ENCODE measurements around the gene IPO4.

The IPO4 gene

DNA sequence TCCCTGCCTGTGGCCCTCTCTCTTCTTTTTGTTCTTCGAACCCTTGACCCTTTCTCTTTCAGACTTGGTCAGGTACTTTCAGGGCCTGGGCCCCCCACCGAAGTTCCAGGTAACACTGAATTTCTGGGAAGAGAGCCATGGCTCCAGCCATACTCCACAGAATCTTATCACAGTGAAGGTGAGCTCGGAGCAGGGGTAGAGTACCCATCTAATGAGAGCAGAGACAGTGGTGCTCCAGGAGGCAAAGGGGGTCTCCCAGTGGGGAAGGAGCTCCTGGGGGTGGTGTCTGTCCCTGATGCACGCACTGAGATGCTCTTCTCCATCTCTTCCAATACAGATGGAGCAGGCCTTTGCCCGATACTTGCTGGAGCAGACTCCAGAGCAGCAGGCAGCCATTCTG is 22.8 kb downstream of the IPO4 start:
- Mint-ChIP-seq H3K27me3 (peaks cover 5% of the 10 kb centered on the region), H3K4me1 (peaks cover 72% of the 10 kb centered on the region), H3K9me3 (no peaks in the 10 kb centered on the region), H3K27ac (no peak overlapping the region), H3K4me3 (no peak overlapping the region), H3K36me3 (peaks cover 79% of the 10 kb centered on the region)
- CTCF ChIA-PET, result interaction anchor here (1.3 kb wide), 1 partner anchor 15 kb away, joined by 3 read pairs; no protein-coding TSS in a partner anchor
- DNase-seq, result no peak

DNA sequence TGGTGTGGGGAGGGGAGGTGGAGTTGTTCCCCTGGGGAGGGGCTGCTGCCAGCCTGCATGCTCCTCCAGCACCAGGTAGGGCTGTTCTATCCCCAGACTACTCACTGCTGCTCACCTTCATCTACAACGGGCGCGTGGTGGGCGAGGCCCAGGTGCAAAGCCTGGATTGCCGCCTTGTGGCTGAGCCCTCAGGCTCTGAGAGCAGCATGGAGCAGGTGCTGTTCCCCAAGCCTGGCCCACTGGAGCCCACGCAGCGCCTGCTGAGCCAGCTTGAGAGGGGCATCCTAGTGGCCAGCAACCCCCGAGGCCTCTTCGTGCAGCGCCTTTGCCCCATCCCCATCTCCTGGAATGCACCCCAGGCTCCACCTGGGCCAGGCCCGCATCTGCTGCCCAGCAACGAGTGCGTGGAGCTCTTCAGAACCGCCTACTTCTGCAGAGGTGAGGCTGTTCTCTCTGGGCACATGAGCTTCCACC is 24.1 kb downstream of the IPO4 start:
- Mint-ChIP-seq H3K4me1 (peaks cover 76% of the 10 kb centered on the region), H3K27ac (peak overlapping the region; percentile 70), H3K36me3 (peaks cover 81% of the 10 kb centered on the region), H3K9me3 (no peaks in the 10 kb centered on the region), H3K4me3 (peak overlapping the region; percentile 29), H3K27me3 (peaks cover 6% of the 10 kb centered on the region)
- no peak for DNase-seq
- CTCF ChIA-PET, result interaction anchor here (0.8 to 1.3 kb wide), 3 partner anchors 13 to 133 kb away, joined by 3 to 4 read pairs (median 3); no protein-coding TSS in a partner anchor

DNA sequence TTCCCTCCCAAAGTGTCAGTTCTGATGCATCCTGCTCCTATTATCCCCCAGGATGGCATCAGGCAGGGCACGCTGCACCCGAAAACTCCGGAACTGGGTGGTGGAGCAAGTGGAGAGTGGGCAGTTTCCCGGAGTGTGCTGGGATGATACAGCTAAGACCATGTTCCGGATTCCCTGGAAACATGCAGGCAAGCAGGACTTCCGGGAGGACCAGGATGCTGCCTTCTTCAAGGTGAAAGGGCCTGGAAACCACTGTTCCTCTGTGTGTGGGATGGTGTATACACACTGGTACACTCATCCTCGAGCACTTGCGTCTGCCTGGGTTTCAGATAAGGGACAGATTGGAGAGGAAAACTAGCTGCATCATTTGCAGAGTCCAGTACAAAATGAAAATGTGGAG is 26.5 kb downstream of the IPO4 start:
- Mint-ChIP-seq H3K4me3 (peak overlapping the region; percentile 97), H3K4me1 (peaks cover 67% of the 10 kb centered on the region), H3K27me3 (peaks cover 6% of the 10 kb centered on the region), H3K9me3 (no peaks in the 10 kb centered on the region), H3K27ac (peak overlapping the region; percentile 99), H3K36me3 (peaks cover 84% of the 10 kb centered on the region)
- CTCF ChIA-PET, result interaction anchor here (0.9 to 3.2 kb wide), 14 partner anchors 9 to 135 kb away, joined by 3 to 67 read pairs (median 6); partner anchors contain the start of genes DCAF11, EMC9, NRL and PSME1
- DNase-seq, result no peak

DNA sequence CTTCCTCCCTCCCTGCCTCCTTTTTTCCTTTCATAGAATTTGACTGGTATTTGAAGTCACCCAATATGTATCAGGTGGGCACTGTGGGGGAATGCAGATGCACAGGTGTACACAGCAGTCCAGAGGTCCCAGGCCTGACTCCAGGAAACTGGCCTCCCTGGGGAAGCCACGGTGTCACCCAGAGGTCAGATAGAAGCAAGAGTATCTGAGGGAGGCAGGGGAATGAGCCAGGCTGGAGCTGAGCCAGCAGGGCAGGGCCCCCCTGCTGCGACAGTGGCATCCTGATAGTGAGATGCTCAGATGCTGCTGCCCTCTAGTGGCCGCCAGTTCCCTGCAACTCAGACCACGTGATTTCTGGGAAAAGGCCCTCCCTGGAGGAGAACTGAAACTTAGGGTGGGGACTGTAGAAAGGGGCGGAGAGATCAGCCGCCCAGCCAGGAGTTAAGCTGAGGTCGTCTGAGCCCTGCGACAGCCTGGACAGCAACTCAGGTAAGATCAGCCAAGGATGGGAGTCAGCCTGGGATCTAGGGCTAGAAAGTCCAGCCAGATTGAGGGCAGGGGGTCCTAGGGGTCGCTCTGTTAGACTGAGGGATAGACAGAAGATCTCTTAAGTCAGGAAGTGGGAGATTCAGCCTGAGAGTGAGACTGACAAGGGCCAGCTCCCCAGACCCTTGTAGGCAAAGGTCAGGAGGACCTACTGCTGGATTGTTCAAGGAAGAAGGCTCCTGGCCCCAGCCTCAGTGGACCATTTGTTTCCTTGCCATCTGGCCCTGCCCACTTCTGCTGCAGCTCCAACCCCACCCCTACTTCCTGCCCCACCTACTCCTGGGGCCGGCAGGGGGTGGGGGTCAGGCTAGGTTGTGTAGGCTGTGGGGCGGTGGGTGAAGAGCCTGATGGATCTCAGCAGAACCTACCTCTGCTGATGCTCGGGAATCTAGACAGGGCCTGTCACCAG is 27.5 kb downstream of the IPO4 start, which contains the start of gene IRF9:
Gene IRF9, plus strand, starts transcription at position 416 of the 955 bp plus-strand sequence. CDS start 880 bp downstream, outside the sequence.
- Mint-ChIP-seq H3K9me3 (no peaks in the 10 kb centered on the region), H3K27ac (peak within 1 kb of the TSS; percentile 99), H3K27me3 (peaks cover 6% of the 10 kb centered on the region), H3K4me3 (peak within 1 kb of the TSS; percentile 97), H3K36me3 (peaks cover 80% of the 10 kb centered on the region), H3K4me1 (peaks cover 63% of the 10 kb centered on the region)
- CTCF ChIA-PET, result interaction anchor here (0.6 to 3.2 kb wide), 27 partner anchors 9 to 136 kb away, joined by 3 to 67 read pairs (median 6); partner anchors contain the start of genes CARMIL3, DCAF11, EMC9 and IPO4
- DNase-seq, result peak; percentile 98

DNA sequence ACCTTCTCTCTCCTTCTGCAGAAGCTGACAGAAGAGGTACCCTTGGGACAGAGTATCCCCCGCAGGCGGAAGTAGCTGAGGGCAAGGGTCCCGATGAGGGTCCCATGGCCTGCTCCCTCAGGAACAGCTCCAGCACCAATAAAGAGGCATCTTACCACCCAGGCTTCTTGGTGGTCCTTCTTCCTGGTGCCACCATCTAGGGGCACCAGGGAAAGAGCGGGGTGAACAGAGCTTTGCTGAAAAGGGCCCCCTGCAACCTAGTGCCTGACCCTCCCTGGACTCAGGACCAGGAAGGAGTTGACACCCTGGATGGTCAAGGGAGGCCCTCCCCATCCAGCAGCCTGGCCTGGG is 28.1 kb downstream of the IPO4 start:
- no peak for DNase-seq
- Mint-ChIP-seq H3K9me3 (no peaks in the 10 kb centered on the region), H3K4me1 (peaks cover 61% of the 10 kb centered on the region), H3K27ac (peak overlapping the region; percentile 99), H3K4me3 (no peak overlapping the region), H3K36me3 (peaks cover 81% of the 10 kb centered on the region), H3K27me3 (peaks cover 6% of the 10 kb centered on the region)
- CTCF ChIA-PET, result interaction anchor here (1.0 to 3.2 kb wide), 20 partner anchors 11 to 137 kb away, joined by 3 to 67 read pairs (median 6); partner anchors contain the start of genes DCAF11, EMC9, NRL and PSME1

DNA sequence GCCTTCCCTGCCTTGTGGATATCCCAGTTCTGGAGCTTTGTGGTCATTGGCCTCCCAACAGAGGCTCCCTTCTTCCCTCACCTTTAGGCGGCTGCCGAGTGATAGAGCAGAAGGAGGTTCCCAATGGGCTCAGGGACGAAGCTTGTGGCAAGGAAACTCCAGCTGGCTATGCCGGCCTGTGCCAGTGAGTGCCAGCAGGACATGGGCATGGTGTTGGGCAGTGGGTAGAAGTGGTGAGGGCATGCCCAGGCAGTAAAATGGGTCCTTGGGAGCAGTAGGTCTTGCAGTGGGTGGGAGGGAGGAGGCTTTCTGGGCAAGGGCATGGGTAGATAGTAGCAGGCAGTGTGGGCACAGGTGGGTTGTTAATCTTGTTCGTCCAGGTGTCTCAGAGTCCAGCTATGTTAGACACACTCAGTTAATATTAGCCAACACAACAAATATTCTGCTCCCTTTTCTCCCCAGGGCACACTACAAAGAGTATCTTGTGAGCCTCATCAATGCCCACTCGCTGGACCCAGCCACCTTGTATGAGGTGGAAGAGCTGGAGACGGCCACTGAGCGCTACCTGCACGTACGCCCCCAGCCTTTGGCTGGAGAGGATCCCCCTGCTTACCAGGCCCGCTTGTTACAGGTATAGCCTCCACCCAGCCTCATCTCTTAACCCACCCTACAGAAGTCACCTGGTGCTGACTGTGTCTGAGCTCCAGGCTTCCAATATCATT is 28.7 kb downstream of the IPO4 start:
- CTCF ChIA-PET, result interaction anchor here (1.0 to 3.2 kb wide), 14 partner anchors 11 to 137 kb away, joined by 3 to 67 read pairs (median 8); partner anchors contain the start of genes DCAF11, EMC9, NRL and PSME1
- Mint-ChIP-seq H3K4me1 (peaks cover 56% of the 10 kb centered on the region), H3K36me3 (peaks cover 81% of the 10 kb centered on the region), H3K27me3 (peaks cover 6% of the 10 kb centered on the region), H3K4me3 (no peak overlapping the region), H3K27ac (peak overlapping the region; percentile 99), H3K9me3 (no peaks in the 10 kb centered on the region)
- no peak for DNase-seq

DNA sequence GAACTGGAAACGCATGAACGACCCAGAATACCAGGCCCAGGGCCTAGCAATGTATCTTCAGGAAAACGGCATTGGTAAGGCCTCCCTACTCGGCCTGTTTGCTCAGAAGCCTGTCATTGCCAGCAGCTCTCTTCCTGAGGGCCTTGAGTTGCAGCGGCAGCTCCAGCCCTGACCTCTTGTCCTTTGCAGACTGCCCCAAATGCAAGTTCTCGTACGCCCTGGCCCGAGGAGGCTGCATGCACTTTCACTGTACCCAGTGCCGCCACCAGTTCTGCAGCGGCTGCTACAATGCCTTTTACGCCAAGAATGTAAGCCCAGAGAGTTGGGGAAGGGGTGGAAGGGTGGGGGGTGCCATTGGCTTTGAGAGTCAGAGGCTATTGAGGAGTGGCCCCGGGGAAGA is 31.3 kb downstream of the IPO4 start:
- no peak for DNase-seq
- H3K4me3 Mint-ChIP-seq, result no peak overlapping the region
- peak overlapping the region; percentile 61 for H3K27ac Mint-ChIP-seq
- H3K27me3 Mint-ChIP-seq, result peaks cover 6% of the 10 kb centered on the region
- H3K4me1 Mint-ChIP-seq, result peaks cover 39% of the 10 kb centered on the region
- peaks cover 68% of the 10 kb centered on the region for H3K36me3 Mint-ChIP-seq
- CTCF ChIA-PET, result interaction anchor here (0.7 to 1.4 kb wide), 2 partner anchors 10 to 99 kb away, joined by 3 read pairs; partner anchors contain the start of gene RNF31
- no peaks in the 10 kb centered on the region for H3K9me3 Mint-ChIP-seq

DNA sequence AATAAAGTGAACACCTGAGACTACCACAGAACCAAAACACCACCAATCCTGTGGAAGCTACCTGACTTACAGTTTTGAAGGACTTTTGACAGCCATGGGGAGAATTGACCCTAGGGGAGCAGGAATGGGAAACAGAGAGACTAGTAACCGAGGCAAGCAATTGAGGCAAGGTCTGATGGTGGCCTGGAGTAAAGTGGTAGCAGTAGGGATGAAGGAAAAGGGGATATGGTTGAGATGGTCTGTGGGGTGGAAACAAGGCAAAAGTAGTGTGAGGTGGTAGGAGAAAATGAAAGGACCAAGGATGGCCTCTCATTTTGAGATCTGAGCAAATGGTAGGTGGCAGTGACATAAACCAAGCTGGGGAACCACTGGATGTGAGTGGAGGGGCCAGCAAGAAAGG is 31.8 kb downstream of the IPO4 start:
- H3K27me3 Mint-ChIP-seq, result peaks cover 6% of the 10 kb centered on the region
- peaks cover 67% of the 10 kb centered on the region for H3K36me3 Mint-ChIP-seq
- no peaks in the 10 kb centered on the region for H3K9me3 Mint-ChIP-seq
- DNase-seq, result no peak
- H3K27ac Mint-ChIP-seq, result peak overlapping the region; percentile 61
- H3K4me1 Mint-ChIP-seq, result peaks cover 37% of the 10 kb centered on the region
- no peak overlapping the region for H3K4me3 Mint-ChIP-seq
- CTCF ChIA-PET, result interaction anchor here (0.7 kb wide), 1 partner anchor 9 kb away, joined by 3 read pairs; the partner anchor contains the start of gene RNF31

DNA sequence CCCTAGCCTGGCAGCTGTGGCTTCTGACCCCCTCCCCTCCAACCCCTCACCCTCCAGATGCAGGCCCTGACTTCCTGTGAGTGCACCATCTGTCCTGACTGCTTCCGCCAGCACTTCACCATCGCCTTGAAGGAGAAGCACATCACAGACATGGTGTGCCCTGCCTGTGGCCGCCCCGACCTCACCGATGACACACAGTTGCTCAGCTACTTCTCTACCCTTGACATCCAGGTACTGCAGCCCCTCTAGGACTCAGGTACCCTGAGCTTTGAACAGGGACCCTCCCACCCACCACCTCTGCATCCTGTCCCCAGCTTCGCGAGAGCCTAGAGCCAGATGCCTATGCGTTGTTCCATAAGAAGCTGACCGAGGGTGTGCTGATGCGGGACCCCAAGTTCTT is 33.5 kb downstream of the IPO4 start:
- Mint-ChIP-seq H3K4me1 (peaks cover 28% of the 10 kb centered on the region), H3K27me3 (no peaks in the 10 kb centered on the region), H3K4me3 (no peak overlapping the region), H3K9me3 (no peaks in the 10 kb centered on the region), H3K36me3 (peaks cover 62% of the 10 kb centered on the region), H3K27ac (peak overlapping the region; percentile 7)
- DNase-seq, result no peak
- CTCF ChIA-PET, result interaction anchor here (0.7 to 1.3 kb wide), 3 partner anchors 46 to 97 kb away, joined by 3 read pairs; partner anchors contain the start of gene MDP1

DNA sequence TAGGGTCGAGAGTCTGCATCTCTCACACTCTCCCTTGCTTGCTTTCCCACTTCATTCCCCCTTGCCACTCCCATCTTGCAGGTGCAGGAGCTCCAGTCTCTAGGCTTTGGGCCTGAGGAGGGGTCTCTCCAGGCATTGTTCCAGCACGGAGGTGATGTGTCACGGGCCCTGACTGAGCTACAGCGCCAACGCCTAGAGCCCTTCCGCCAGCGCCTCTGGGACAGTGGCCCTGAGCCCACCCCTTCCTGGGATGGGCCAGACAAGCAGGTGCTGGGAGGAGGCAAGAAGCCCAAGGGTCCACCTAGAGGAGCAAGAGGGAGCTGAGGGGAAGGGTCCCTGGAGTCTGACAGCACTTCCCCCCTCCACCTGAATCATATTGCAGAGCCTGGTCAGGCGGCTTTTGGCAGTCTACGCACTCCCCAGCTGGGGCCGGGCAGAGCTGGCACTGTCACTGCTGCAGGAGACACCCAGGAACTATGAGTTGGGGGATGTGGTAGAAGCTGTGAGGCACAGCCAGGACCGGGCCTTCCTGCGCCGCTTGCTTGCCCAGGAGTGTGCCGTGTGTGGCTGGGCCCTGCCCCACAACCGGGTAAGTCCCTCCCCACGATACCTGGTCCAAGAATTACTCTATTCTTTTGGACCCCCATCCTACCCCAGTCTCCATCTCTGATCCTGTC is 37.1 kb downstream of the IPO4 start:
- no peaks in the 10 kb centered on the region for H3K27me3 Mint-ChIP-seq
- no peak for DNase-seq
- peaks cover 40% of the 10 kb centered on the region for H3K4me1 Mint-ChIP-seq
- H3K36me3 Mint-ChIP-seq, result peaks cover 58% of the 10 kb centered on the region
- no peaks in the 10 kb centered on the region for H3K9me3 Mint-ChIP-seq
- no peak overlapping the region for H3K27ac Mint-ChIP-seq
- CTCF ChIA-PET, result interaction anchor here (0.9 to 8.0 kb wide), 2 partner anchors 9 to 14 kb away, joined by 3 to 67 read pairs; partner anchors contain the start of gene IRF9
- no peak overlapping the region for H3K4me3 Mint-ChIP-seq

DNA sequence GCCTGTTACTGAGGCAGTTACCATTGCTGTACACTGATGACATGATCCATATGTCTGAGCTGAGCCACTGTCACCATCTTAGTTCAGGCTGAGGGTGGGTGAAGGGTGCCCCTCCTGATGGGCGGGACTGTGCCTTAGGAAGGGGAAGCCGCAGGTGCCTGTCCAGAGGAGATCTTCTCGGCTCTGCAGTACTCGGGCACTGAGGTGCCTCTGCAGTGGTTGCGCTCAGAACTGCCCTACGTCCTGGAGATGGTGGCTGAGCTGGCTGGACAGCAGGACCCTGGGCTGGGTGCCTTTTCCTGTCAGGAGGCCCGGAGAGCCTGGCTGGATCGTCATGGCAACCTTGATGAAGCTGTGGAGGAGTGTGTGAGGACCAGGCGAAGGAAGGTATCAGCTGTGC is 37.6 kb downstream of the IPO4 start:
- Mint-ChIP-seq H3K9me3 (no peaks in the 10 kb centered on the region), H3K4me3 (no peak overlapping the region), H3K4me1 (peaks cover 40% of the 10 kb centered on the region), H3K27ac (no peak overlapping the region), H3K27me3 (no peaks in the 10 kb centered on the region), H3K36me3 (peaks cover 62% of the 10 kb centered on the region)
- DNase-seq, result no peak
- CTCF ChIA-PET, result interaction anchor here (0.6 to 8.0 kb wide), 4 partner anchors 10 to 93 kb away, joined by 3 to 67 read pairs (median 4); partner anchors contain the start of gene IRF9

DNA sequence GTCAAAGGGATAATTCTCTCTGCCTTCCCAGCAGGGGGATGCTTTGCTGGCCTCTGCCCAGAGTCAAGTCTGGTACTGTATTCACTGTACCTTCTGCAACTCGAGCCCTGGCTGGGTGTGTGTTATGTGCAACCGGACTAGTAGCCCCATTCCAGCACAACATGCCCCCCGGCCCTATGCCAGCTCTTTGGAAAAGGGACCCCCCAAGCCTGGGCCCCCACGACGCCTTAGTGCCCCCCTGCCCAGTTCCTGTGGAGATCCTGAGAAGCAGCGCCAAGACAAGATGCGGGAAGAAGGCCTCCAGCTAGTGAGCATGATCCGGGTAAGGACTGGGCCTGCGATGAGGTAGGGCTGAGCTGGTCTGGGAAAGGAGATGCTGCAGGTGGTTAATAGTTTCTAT is 38.0 kb downstream of the IPO4 start:
- no peak overlapping the region for H3K4me3 Mint-ChIP-seq
- H3K27me3 Mint-ChIP-seq, result no peaks in the 10 kb centered on the region
- H3K9me3 Mint-ChIP-seq, result no peaks in the 10 kb centered on the region
- DNase-seq, result no peak
- H3K27ac Mint-ChIP-seq, result peak overlapping the region; percentile 75
- peaks cover 41% of the 10 kb centered on the region for H3K4me1 Mint-ChIP-seq
- H3K36me3 Mint-ChIP-seq, result peaks cover 62% of the 10 kb centered on the region
- CTCF ChIA-PET, result interaction anchor here (0.6 to 8.0 kb wide), 4 partner anchors 10 to 92 kb away, joined by 3 to 67 read pairs (median 4); partner anchors contain the start of gene IRF9

DNA sequence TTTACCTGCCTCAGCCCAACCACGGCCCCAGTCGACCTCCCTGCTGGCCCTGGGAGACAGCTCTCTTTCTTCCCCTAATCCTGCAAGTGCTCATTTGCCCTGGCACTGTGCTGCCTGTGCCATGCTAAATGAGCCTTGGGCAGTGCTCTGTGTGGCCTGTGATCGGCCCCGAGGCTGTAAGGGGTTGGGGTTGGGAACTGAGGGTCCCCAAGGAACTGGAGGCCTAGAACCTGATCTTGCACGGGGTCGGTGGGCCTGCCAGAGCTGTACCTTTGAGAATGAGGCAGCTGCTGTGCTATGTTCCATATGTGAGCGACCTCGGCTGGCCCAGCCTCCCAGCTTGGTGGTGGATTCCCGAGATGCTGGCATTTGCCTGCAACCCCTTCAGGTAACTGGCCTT is 38.6 kb downstream of the IPO4 start:
- Mint-ChIP-seq H3K9me3 (no peaks in the 10 kb centered on the region), H3K27me3 (no peaks in the 10 kb centered on the region), H3K4me3 (no peak overlapping the region), H3K27ac (no peak overlapping the region), H3K36me3 (peaks cover 61% of the 10 kb centered on the region), H3K4me1 (peaks cover 45% of the 10 kb centered on the region)
- DNase-seq, result no peak
- CTCF ChIA-PET, result interaction anchor here (1.7 to 8.0 kb wide), 2 partner anchors 11 to 92 kb away, joined by 3 to 67 read pairs; partner anchors contain the start of gene IRF9
